ENCODE data around the gene CHGA.

GRCh38 chr14:92895352-92895878 is 27.5 kb upstream of the CHGA start:
- TF ChIP-seq CTCF (conservative IDR thresholded peaks at IDR 0.05) (no peak), EZH2 (IDR thresholded peaks at IDR 0.05; ENCODE audit: low read depth) (no peak)

Measured in PC-9 (cell line).